ENCODE data around the gene BASP1. TPM values are rescaled to one million over a fixed set of nuclear protein-coding genes. Genes with fewer than 3 reads are reported as not detected.
"Not testable (repeated sequence)": the region's sequence is repeated elsewhere in the genome, so short reads cannot be mapped to it uniquely, and the experiment has no call there.

Gene BASP1
- total RNA-seq, 2 donors from 2014 or later, result 1.4 to 2.4 TPM

- Mint-ChIP-seq H3K4me3 (no peak overlapping the region), H3K4me1 (no peaks in the 10 kb centered on the region), H3K27ac (no peak overlapping the region), H3K27me3 (no peaks in the 10 kb centered on the region), H3K36me3 (ENCODE audit: low read depth) (no peaks in the 10 kb centered on the region)
- no peaks in the 10 kb centered on the region for H3K9me3 ChIP-seq (ENCODE audit: control insufficient read depth, low read length, poor library complexity, severe bottlenecking)
- ATAC-seq (no peak), DNase-seq (no peak)
Observed at GRCh38 chr5:17317473-17317872, 100.0 kb downstream of the BASP1 start.

- not testable (repeated sequence) for ATAC-seq
Observed at GRCh38 chr5:17319095-17319494, 101.7 kb downstream of the BASP1 start.

GRCh38 chr5:17325770-17326599 is 108.6 kb downstream of the BASP1 start:
- Mint-ChIP-seq H3K27ac (no peak overlapping the region), H3K4me1 (no peaks in the 10 kb centered on the region), H3K36me3 (ENCODE audit: low read depth) (no peaks in the 10 kb centered on the region), H3K4me3 (no peak overlapping the region), H3K27me3 (no peaks in the 10 kb centered on the region)
- ATAC-seq (no peak), DNase-seq (no peak)
- H3K9me3 ChIP-seq (ENCODE audit: control insufficient read depth, low read length, poor library complexity, severe bottlenecking), result no peaks in the 10 kb centered on the region

More at GRCh38 chr5:17319095-17319494, 101.7 kb downstream of the BASP1 start:
- H3K4me3 Mint-ChIP-seq; H3K36me3 Mint-ChIP-seq (ENCODE audit: low read depth); DNase-seq; H3K27ac Mint-ChIP-seq; H3K4me1 Mint-ChIP-seq; H3K27me3 Mint-ChIP-seq; H3K9me3 ChIP-seq (ENCODE audit: control insufficient read depth, low read length, poor library complexity, severe bottlenecking): not testable (repeated sequence)

Data from T-helper 17 cell (primary cell).